ENCODE results near the gene XYLT1.

DNA sequence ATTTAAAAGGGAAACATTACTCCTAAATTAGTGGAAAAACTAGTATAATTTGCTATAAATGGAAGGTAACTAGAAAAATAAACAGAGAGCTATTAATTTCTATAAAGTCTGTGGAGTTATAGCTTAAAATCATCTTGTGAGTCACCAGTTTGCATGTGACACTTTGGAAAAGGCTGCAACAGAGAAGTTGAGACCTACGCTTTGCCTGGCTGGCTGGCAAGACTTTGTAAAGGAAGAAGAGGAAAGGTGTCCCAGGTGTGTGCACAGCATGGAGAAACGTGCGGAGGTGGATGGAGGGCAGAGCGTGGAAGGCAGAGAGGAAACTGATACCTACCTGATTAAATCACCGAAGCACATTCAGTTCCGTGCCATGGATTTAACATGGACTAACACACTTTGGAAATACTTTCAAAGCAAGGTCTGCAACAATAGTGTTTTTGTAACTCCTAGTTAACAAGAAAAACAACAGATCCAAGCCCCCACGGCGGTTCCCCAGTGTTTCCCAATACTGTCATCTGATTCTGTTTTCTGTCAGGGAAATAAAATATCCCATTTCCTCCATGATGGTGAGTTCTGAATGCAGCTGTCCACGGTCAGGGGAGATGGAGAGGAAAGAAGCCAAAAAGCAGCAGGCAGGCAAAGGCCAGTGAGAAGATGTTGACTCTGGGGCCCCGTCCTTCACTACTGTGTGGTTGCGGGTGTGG lies 134.8 kb downstream of the XYLT1 start:
- no peak for TF ChIP-seq ZBTB33 (CRISPR knock-in tag; IDR thresholded peaks at IDR 0.05)
- no peak for TF ChIP-seq EZH2 (IDR thresholded peaks at IDR 0.05; ENCODE audit: borderline replicate concordance, low read depth, low read length)
- TF ChIP-seq ZNF449 (CRISPR knock-in tag; IDR thresholded peaks at IDR 0.05), result no peak
- no peak for TF ChIP-seq ZNF518B (CRISPR knock-in tag; IDR thresholded peaks at IDR 0.05)

Data from K562 (cell line).